Neural cell (in vitro differentiated cells): ENCODE data around the gene MAVS. TPM values are rescaled to one million over a fixed set of nuclear protein-coding genes. Genes with fewer than 3 reads are reported as not detected.
"Not testable (repeated sequence)": the region's sequence is repeated elsewhere in the genome, so short reads cannot be mapped to it uniquely, and the experiment has no call there.

ENCODE experiments used
- H2AFZ ChIP-seq: fragments of 200-600, 300-800 bp; sonication (generic), shearing (Covaris generic); 2 replicates; pipeline ENCODE4 v1.6.0; 2014; ENCODE audit warnings: low read depth, mild to moderate bottlenecking, antibody characterized with exemption, low read length, moderate library complexity
- H3F3A ChIP-seq: fragments of 200-600 bp; shearing (Covaris generic); 2 replicates; pipeline ENCODE4 v1.6.1; 2016; ENCODE audit warnings: mild to moderate bottlenecking, moderate library complexity, mixed read lengths, antibody characterized with exemption, low read length; ENCODE audit not compliant: insufficient read depth, poor library complexity, severe bottlenecking
- H3K27ac ChIP-seq: fragments of 200-600, 300-800 bp; sonication (generic), shearing (Covaris generic); 2 replicates; pipeline ENCODE4 v1.5.1; 2014; ENCODE audit warnings: mild to moderate bottlenecking, low read length, moderate library complexity
- H3K27me3 ChIP-seq: fragments of 300-800, 200-600 bp; sonication (generic), shearing (Covaris generic); 2 replicates; pipeline ENCODE4 v1.6.0; 2014; ENCODE audit warnings: mild to moderate bottlenecking, low read depth, low read length, moderate library complexity; ENCODE audit not compliant: insufficient read depth
- H3K36me3 ChIP-seq: fragments of 300-800, 200-600 bp; sonication (generic), shearing (Covaris generic); 2 replicates; pipeline ENCODE4 v1.5.1; 2014; ENCODE audit warnings: mild to moderate bottlenecking, antibody characterized with exemption, low read length, moderate library complexity; ENCODE audit not compliant: insufficient read depth
- H3K4me2 ChIP-seq: fragments of 300-800, 200-600 bp; sonication (generic), shearing (Covaris generic); 2 replicates; pipeline ENCODE4 v1.6.0; 2014; ENCODE audit warnings: mild to moderate bottlenecking, low read length
- H3K4me3 ChIP-seq: fragments of 300-800, 200-600 bp; sonication (generic), shearing (Covaris generic); 2 replicates; pipeline ENCODE4 v1.5.1; 2014; ENCODE audit warnings: mild to moderate bottlenecking, low read length, moderate library complexity
- H3K79me2 ChIP-seq: fragments of 200-600 bp; shearing (Covaris generic); replicated peaks from 2 replicates; pipeline ENCODE4 v1.6.0; 2014; ENCODE audit warnings: mild to moderate bottlenecking, low read length, moderate library complexity; ENCODE audit not compliant: insufficient read depth
- H3K9ac ChIP-seq: fragments of 300-800, 200-600 bp; sonication (generic), shearing (Covaris generic); 2 replicates; pipeline ENCODE4 v1.6.1; 2016; ENCODE audit warnings: mild to moderate bottlenecking, low read length, mixed read lengths
- H3K9me2 ChIP-seq: fragments of 200-600 bp; shearing (Covaris generic); 2 replicates; pipeline ENCODE4 v1.6.1; 2016; ENCODE audit warnings: mild to moderate bottlenecking, low read length, mixed read lengths; ENCODE audit not compliant: insufficient read depth
- H3K9me3 ChIP-seq: fragments of 200-600, 300-800 bp; sonication (generic), shearing (Covaris generic); 2 replicates; pipeline ENCODE4 v1.6.1; 2016; ENCODE audit warnings: mild to moderate bottlenecking, mixed run types, low read length, moderate library complexity, mixed read lengths
- H4K20me1 ChIP-seq: fragments of 200-600 bp; shearing (Covaris generic); 2 replicates; pipeline ENCODE4 v1.6.1; 2016; ENCODE audit warnings: mild to moderate bottlenecking, mixed run types; ENCODE audit not compliant: insufficient read depth
- CTCF ChIP-seq: fragments of 450-650 bp; IDR thresholded peaks from 2 replicates; pipeline ENCODE4 v1.5.1; 2014; ENCODE audit warnings: antibody characterized with exemption, mild to moderate bottlenecking, moderate library complexity; ENCODE audit not compliant: poor library complexity, severe bottlenecking
- EP300 ChIP-seq: fragments of 450-650 bp; conservative IDR thresholded peaks from 2 replicates; pipeline ENCODE4 v1.6.1; 2014; ENCODE audit warnings: antibody characterized with exemption, mild to moderate bottlenecking, moderate library complexity; ENCODE audit not compliant: poor library complexity, severe bottlenecking
- EZH2 ChIP-seq: fragments of 200-600, 300-800 bp; shearing (Covaris generic), sonication (generic); IDR thresholded peaks from 2 replicates; pipeline ENCODE4 v1.6.1; 2014; ENCODE audit warnings: antibody characterized with exemption, low read length, borderline replicate concordance, mild to moderate bottlenecking; ENCODE audit not compliant: insufficient read depth, poor library complexity, severe bottlenecking
- MXI1 ChIP-seq: fragments of 450-650 bp; conservative IDR thresholded peaks from 2 replicates; pipeline ENCODE4 v1.6.1; 2014; ENCODE audit warnings: antibody characterized with exemption, mild to moderate bottlenecking; ENCODE audit not compliant: poor library complexity, severe bottlenecking
- POLR2AphosphoS5 ChIP-seq: IDR thresholded peaks from 2 replicates; pipeline ENCODE4 v1.6.1; 2012
- RAD21 ChIP-seq: fragments of 450-650 bp; conservative IDR thresholded peaks from 2 replicates; pipeline ENCODE4 v1.6.1; 2014; ENCODE audit warnings: antibody characterized with exemption, mild to moderate bottlenecking, moderate library complexity
- REST ChIP-seq: IDR thresholded peaks from 2 replicates; pipeline ENCODE4 v1.6.1; 2012; ENCODE audit warnings: borderline replicate concordance
- SMC3 ChIP-seq: fragments of 450-650 bp; conservative IDR thresholded peaks from 2 replicates; pipeline ENCODE4 v1.6.1; 2014; ENCODE audit warnings: antibody characterized with exemption, mild to moderate bottlenecking, moderate library complexity; ENCODE audit not compliant: poor library complexity
- TAF1 ChIP-seq: IDR thresholded peaks from 2 replicates; pipeline ENCODE4 v1.6.1; 2012; ENCODE audit warnings: low read depth
- polyA plus RNA-seq: library from polyadenylated mRNA; depleted of rRNA; stranded (reverse); fragments of >200 nt; gene quantifications from 2 replicates; pipeline ENCODE4 v1.2.3, GENCODE V29; 2014

MAVS gene
- polyA plus RNA-seq, 1 donor from 2014 or later, result 5.4 TPM

GRCh38 chr20:3840201-3840600 lies 6.4 kb upstream of the MAVS start:
- not testable (repeated sequence) for H2AFZ ChIP-seq, H3K4me2 ChIP-seq, H3K9me3 ChIP-seq, H3K36me3 ChIP-seq, H3K9me2 ChIP-seq, H3K79me2 ChIP-seq, H3K9ac ChIP-seq, H4K20me1 ChIP-seq, H3K27me3 ChIP-seq, H3F3A ChIP-seq, H3K27ac ChIP-seq, H3K4me3 ChIP-seq

- no peak overlapping the region for H3K9ac ChIP-seq
- H3K9me2 ChIP-seq, result no peaks in the 10 kb centered on the region
- H4K20me1 ChIP-seq, result no peaks in the 10 kb centered on the region
- TF ChIP-seq SMC3, result no peak
- no peak for TF ChIP-seq POLR2AphosphoS5
- TF ChIP-seq TAF1, result no peak
- TF ChIP-seq REST, result no peak
- no peak for TF ChIP-seq CTCF
- TF ChIP-seq MXI1, result no peak
- TF ChIP-seq RAD21, result no peak
- TF ChIP-seq EP300, result no peak
- TF ChIP-seq EZH2, result no peak
- H3K4me3 ChIP-seq, result no peak overlapping the region
- no peaks in the 10 kb centered on the region for H3K27me3 ChIP-seq
- H3F3A ChIP-seq, result no peaks in the 10 kb centered on the region
- no peak overlapping the region for H3K27ac ChIP-seq
- H3K36me3 ChIP-seq, result no peaks in the 10 kb centered on the region
- no peak overlapping the region for H2AFZ ChIP-seq
- no peak overlapping the region for H3K4me2 ChIP-seq
- peaks cover 3% of the 10 kb centered on the region for H3K79me2 ChIP-seq
- no peaks in the 10 kb centered on the region for H3K9me3 ChIP-seq
These were observed 4.2 kb upstream of the MAVS start for GRCh38 chr20:3842348-3842930.

GRCh38 chr20:3843490-3843889 lies 3.1 kb upstream of the MAVS start:
- TF ChIP-seq SMC3 (no peak), REST (no peak), CTCF (no peak), EZH2 (no peak), TAF1 (no peak), EP300 (no peak), RAD21 (no peak), POLR2AphosphoS5 (no peak), MXI1 (no peak)
- H3K27me3 ChIP-seq, result no peaks in the 10 kb centered on the region
- peaks cover 8% of the 10 kb centered on the region for H3K79me2 ChIP-seq
- no peaks in the 10 kb centered on the region for H3K9me2 ChIP-seq
- H3K4me2 ChIP-seq, result no peak overlapping the region
- H3F3A ChIP-seq, result no peaks in the 10 kb centered on the region
- no peak overlapping the region for H3K9ac ChIP-seq
- no peaks in the 10 kb centered on the region for H4K20me1 ChIP-seq
- H3K36me3 ChIP-seq, result no peaks in the 10 kb centered on the region
- H3K9me3 ChIP-seq, result no peaks in the 10 kb centered on the region
- H2AFZ ChIP-seq, result no peak overlapping the region
- H3K4me3 ChIP-seq, result no peak overlapping the region
- no peak overlapping the region for H3K27ac ChIP-seq
